ENCODE measurements around the gene RAI2. TPM values are rescaled to one million over a fixed set of nuclear protein-coding genes. Genes with fewer than 3 reads are reported as not detected.
A peak's percentile ranks its signal among the peaks of the same experiment; 100 is the strongest.

The RAI2 gene
- total and polyA plus RNA-seq, 2 experiments from 2014 or later, result 1.3 to 3.4 TPM

GRCh38 chrX:17842769-17843525 is 18.2 kb downstream of the RAI2 start:
- Histone ChIP-seq H3K27ac (no peak overlapping the region), H3K4me1 (ENCODE audit: low read depth) (peaks cover 5% of the 10 kb centered on the region), H3K27me3 (no peaks in the 10 kb centered on the region), H3K36me3 (no peaks in the 10 kb centered on the region), H3K9me3 (ENCODE audit: low read depth) (no peaks in the 10 kb centered on the region), H3K4me3 (no peak overlapping the region)
- TF ChIP-seq CTCF (IDR thresholded peaks at IDR 0.05; ENCODE audit: low read depth, low read length), result no peak
- DNase-seq (ENCODE audit: low read depth in 1 of 2, low spot score in 1 of 2), result peak in 1 of 2 donors; percentile 20

GRCh38 chrX:17839269-17839668 is 21.8 kb downstream of the RAI2 start:
- H3K9me3 ChIP-seq (ENCODE audit: low read depth), result no peaks in the 10 kb centered on the region
- DNase-seq (ENCODE audit: low read depth in 1 of 2, low spot score in 1 of 2), result no peak

GRCh38 chrX:17836830-17837229 is 24.3 kb downstream of the RAI2 start:
- H3K9me3 ChIP-seq (ENCODE audit: low read depth), result no peaks in the 10 kb centered on the region
- H3K27ac ChIP-seq, result no peak overlapping the region
- DNase-seq (ENCODE audit: low read depth in 1 of 2, low spot score in 1 of 2), result no peak
- no peaks in the 10 kb centered on the region for H3K4me1 ChIP-seq (ENCODE audit: low read depth)
- H3K36me3 ChIP-seq, result no peaks in the 10 kb centered on the region
- no peak overlapping the region for H3K4me3 ChIP-seq
- TF ChIP-seq CTCF (IDR thresholded peaks at IDR 0.05; ENCODE audit: low read depth, low read length), result no peak
- H3K27me3 ChIP-seq, result no peaks in the 10 kb centered on the region

More at GRCh38 chrX:17839269-17839668, 21.8 kb downstream of the RAI2 start:
- Histone ChIP-seq H3K27me3 (no peaks in the 10 kb centered on the region), H3K4me1 (ENCODE audit: low read depth) (peaks cover 5% of the 10 kb centered on the region), H3K27ac (no peak overlapping the region), H3K4me3 (no peak overlapping the region), H3K36me3 (no peaks in the 10 kb centered on the region)
- TF ChIP-seq CTCF (IDR thresholded peaks at IDR 0.05; ENCODE audit: low read depth, low read length), result no peak

- H3K9me3 ChIP-seq (ENCODE audit: low read depth), result no peaks in the 10 kb centered on the region
- no peaks in the 10 kb centered on the region for H3K36me3 ChIP-seq
- no peak overlapping the region for H3K27ac ChIP-seq
- H3K4me1 ChIP-seq (ENCODE audit: low read depth), result no peaks in the 10 kb centered on the region
- DNase-seq (ENCODE audit: low read depth in 1 of 2, low spot score in 1 of 2), result no peak
- no peak overlapping the region for H3K4me3 ChIP-seq
- H3K27me3 ChIP-seq, result no peaks in the 10 kb centered on the region
- TF ChIP-seq CTCF (IDR thresholded peaks at IDR 0.05; ENCODE audit: low read depth, low read length), result no peak
Measured at GRCh38 chrX:17833954-17834353, 27.1 kb downstream of the RAI2 start.

GRCh38 chrX:17831255-17831654 is 29.8 kb downstream of the RAI2 start:
- no peak for TF ChIP-seq CTCF (IDR thresholded peaks at IDR 0.05; ENCODE audit: low read depth, low read length)
- no peak overlapping the region for H3K27ac ChIP-seq
- no peaks in the 10 kb centered on the region for H3K36me3 ChIP-seq
- DNase-seq (ENCODE audit: low read depth in 1 of 2, low spot score in 1 of 2), result no peak
- no peaks in the 10 kb centered on the region for H3K9me3 ChIP-seq (ENCODE audit: low read depth)
- H3K27me3 ChIP-seq, result no peaks in the 10 kb centered on the region
- no peak overlapping the region for H3K4me3 ChIP-seq
- no peaks in the 10 kb centered on the region for H3K4me1 ChIP-seq (ENCODE audit: low read depth)

Data from cardiac muscle cell (in vitro differentiated cells and primary cell).